Gastrocnemius medialis (tissue), 4 donors: ENCODE results near the gene RPL6.

Experiments
- CTCF ChIP-seq, 5 experiments: fragments of 450-650 bp in 3 of 5; fragments of 200-600 bp in 2 of 5; sonication (generic) in 2 of 5; IDR thresholded peaks in 4 of 5; conservative IDR thresholded peaks in 1 of 5; 1 replicate in 4 of 5; 2 replicates in 1 of 5; pipeline ENCODE4 v1.5.1; 2016 to 2019; ENCODE audit warnings: antibody characterized with exemption in 5 of 5, mild to moderate bottlenecking in 3 of 5, moderate library complexity in 3 of 5
- POLR2A ChIP-seq, 2 donors: fragments of 450-650 bp; IDR thresholded peaks; one replicate each; pipeline ENCODE4 v1.6.1; 2017; ENCODE audit warnings: antibody characterized with exemption in 2 of 2, mild to moderate bottlenecking in 2 of 2, moderate library complexity in 2 of 2

GRCh38 chr12:112456029-112456428 is 46.6 kb upstream of the RPL6 start:
- no peak for TF ChIP-seq CTCF (IDR thresholded peaks at IDR 0.05 in 4 of 5, conservative IDR thresholded peaks at IDR 0.05 in 1 of 5)
- TF ChIP-seq POLR2A (IDR thresholded peaks at IDR 0.05): no peak
